HCT116 (cell line): ENCODE results near the gene GNAT2. TPM values are rescaled to one million over a fixed set of nuclear protein-coding genes. Genes with fewer than 3 reads are reported as not detected.

Source experiments
- ATAC-seq: fragments of 200-7000 bp; cut with Tn5 transposase; 2 replicates; pipeline ENCODE4 v1.9.1; 2020; ENCODE audit warnings: mild to moderate bottlenecking, moderate library complexity
- BruUV-seq: library from RNA; stranded (reverse); fragments of 400-500 nt; replicated peaks from 2 replicates; lab custom pipeline; 2021; lab: Mats Ljungman, UMichigan
- CTCF ChIA-PET: fragments of 300-600 bp; sonication (Branson Sonifier 250); formaldehyde crosslinking; loops from one replicate; lab custom pipeline; 2021; ENCODE audit warnings: antibody characterized with exemption; lab: Charles Lee
- POLR2A ChIA-PET: fragments of 300-600, 350-600 bp; sonication (Branson Sonifier 250); formaldehyde crosslinking; loops from one replicate; lab custom pipeline; 2021; ENCODE audit warnings: antibody characterized with exemption; lab: Charles Lee
- RAD21 ChIA-PET, 2 experiments: fragments of 300-600 bp; sonication (Branson Sonifier 250); formaldehyde crosslinking; loops; one replicate each; lab custom pipeline; 2023; ENCODE audit warnings: low total read pairs in 2 of 2; ENCODE audit not compliant: uncharacterized antibody in 2 of 2, unreplicated experiment in 2 of 2, low non-redundant PET in 1 of 2; lab: Charles Lee
- DNase-seq: peaks from one replicate; pipeline ENCODE4 v3.0.0-alpha.2; 2010; ENCODE audit warnings: low read depth, low spot score
- H2AFZ ChIP-seq: fragments of 200-600 bp; shearing (Covaris generic), sonication (generic); 2 replicates; pipeline ENCODE4 v1.6.1; 2017; ENCODE audit warnings: low read depth, mixed run types, mixed read lengths, antibody characterized with exemption, low read length; ENCODE audit not compliant: poor library complexity, severe bottlenecking
- H3K27ac ChIP-seq: 2 replicates; pipeline ENCODE4 v1.5.1; 2012; ENCODE audit warnings: low read depth, low read length
- H3K27me3 ChIP-seq: fragments of 200-600 bp; sonication (generic); 2 replicates; pipeline ENCODE4 v1.6.1; 2016; ENCODE audit warnings: mixed run types, low read length, mixed read lengths; ENCODE audit not compliant: insufficient read depth
- H3K36me3 ChIP-seq, 2 experiments: fragments of 200-500 bp in 1 of 2; fragments of 200-600 bp in 1 of 2; sonication (Bioruptor generic) in 1 of 2; sonication (generic) in 1 of 2; 2 replicates each; pipeline versions ENCODE4 v1.5.1 to v1.6.1; 2014 to 2016; ENCODE audit warnings: low read length in 2 of 2, inconsistent platforms in 1 of 2, mixed read lengths in 1 of 2, mixed run types in 1 of 2; ENCODE audit not compliant: insufficient read depth in 2 of 2, control insufficient read depth in 1 of 2
- H3K4me1 ChIP-seq, 2 experiments: fragments of 200-600 bp in 1 of 2; sonication (generic) in 1 of 2; 2 replicates each; pipeline versions ENCODE4 v1.5.1 to v1.6.1; 2012 to 2017; ENCODE audit warnings: low read length in 2 of 2, inconsistent platforms in 1 of 2, mild to moderate bottlenecking in 1 of 2, mixed read lengths in 1 of 2, mixed run types in 1 of 2, moderate library complexity in 1 of 2; ENCODE audit not compliant: insufficient read depth in 2 of 2, control insufficient read depth in 1 of 2
- H3K4me2 ChIP-seq: fragments of 200-600 bp; sonication (generic); 2 replicates; pipeline ENCODE4 v1.6.1; 2017; ENCODE audit warnings: mixed run types, low read length, mixed read lengths
- H3K4me3 ChIP-seq, 2 experiments: fragments of 200-600 bp in 1 of 2; sonication (generic) in 1 of 2; replicated peaks in 1 of 2; 2 replicates each; pipeline ENCODE4 v1.5.1; 2011 to 2016; ENCODE audit warnings: low read length in 2 of 2, control low read depth in 1 of 2, low read depth in 1 of 2, mild to moderate bottlenecking in 1 of 2, mixed read lengths in 1 of 2, mixed run types in 1 of 2
- H3K79me2 ChIP-seq: fragments of 200-600 bp; sonication (generic); 2 replicates; pipeline ENCODE4 v1.6.1; 2017; ENCODE audit warnings: mild to moderate bottlenecking, mixed run types, low read length, moderate library complexity, mixed read lengths; ENCODE audit not compliant: insufficient read depth
- H3K9ac ChIP-seq: fragments of 200-600 bp; sonication (generic); 2 replicates; pipeline ENCODE4 v1.6.1; 2016; ENCODE audit warnings: low read length, mixed read lengths
- H3K9me2 ChIP-seq: fragments of 200-600 bp; sonication (generic), shearing (Covaris generic); 2 replicates; pipeline ENCODE4 v1.6.1; 2017; ENCODE audit warnings: mixed run types, mild to moderate bottlenecking, moderate library complexity; ENCODE audit not compliant: insufficient read depth
- H3K9me3 ChIP-seq, 2 experiments: fragments of 200-500 bp in 1 of 2; fragments of 200-600 bp in 1 of 2; sonication (Bioruptor generic) in 1 of 2; sonication (generic) in 1 of 2; 2 replicates each; pipeline ENCODE4 v1.6.1; 2014 to 2017; ENCODE audit warnings: low read length in 2 of 2, mixed read lengths in 2 of 2, inconsistent platforms in 1 of 2, low read depth in 1 of 2, mild to moderate bottlenecking in 1 of 2, mixed run types in 1 of 2, moderate library complexity in 1 of 2; ENCODE audit not compliant: control insufficient read depth in 1 of 2, insufficient read depth in 1 of 2
- H4K20me1 ChIP-seq: fragments of 200-600 bp; sonication (generic), shearing (Covaris generic); 2 replicates; pipeline ENCODE4 v1.6.1; 2017; ENCODE audit warnings: mixed run types, mild to moderate bottlenecking, moderate library complexity; ENCODE audit not compliant: insufficient read depth
- CTCF ChIP-seq, 3 experiments: fragments of 200-600 bp in 1 of 3; sonication (generic) in 1 of 3; IDR thresholded peaks in 2 of 3; conservative IDR thresholded peaks in 1 of 3; 2 replicates each; pipeline ENCODE4 v1.5.1; 2012 to 2017; ENCODE audit warnings: low read depth in 2 of 3, low read length in 2 of 3, antibody characterized with exemption in 1 of 3, borderline replicate concordance in 1 of 3, control low read depth in 1 of 3, mild to moderate bottlenecking in 1 of 3, mixed read lengths in 1 of 3, mixed run types in 1 of 3, moderate library complexity in 1 of 3; ENCODE audit not compliant: insufficient read depth in 1 of 3
- EGR1 ChIP-seq: IDR thresholded peaks from 2 replicates; pipeline ENCODE4 v1.6.1; 2012; ENCODE audit warnings: low read depth
- EZH2 ChIP-seq: fragments of 200-600 bp; sonication (generic); IDR thresholded peaks from 2 replicates; pipeline ENCODE4 v1.6.1; 2017; ENCODE audit warnings: antibody characterized with exemption, mixed run types
- FOSL1 ChIP-seq: IDR thresholded peaks from 2 replicates; pipeline ENCODE4 v1.6.1; 2012; ENCODE audit warnings: low read depth
- JUND ChIP-seq: IDR thresholded peaks from 2 replicates; pipeline ENCODE4 v1.6.1; 2012
- MAX ChIP-seq: IDR thresholded peaks from 2 replicates; pipeline ENCODE4 v1.6.1; 2012
- POLR2A ChIP-seq: IDR thresholded peaks from 2 replicates; pipeline ENCODE4 v1.7.0; 2011; ENCODE audit warnings: borderline replicate concordance; ENCODE audit not compliant: insufficient read depth, insufficient read length; ENCODE audit errors: extremely low read depth
- SRF ChIP-seq: IDR thresholded peaks from 2 replicates; pipeline ENCODE4 v1.6.1; 2012; ENCODE audit warnings: low read depth
- ZFX ChIP-seq: fragments of 450-650 bp; IDR thresholded peaks from 2 replicates; pipeline ENCODE4 v1.6.1; 2017
- intact Hi-C: fragments of 100-400 bp; cut with micrococcal nuclease; formaldehyde crosslinking; loops from 2 replicates; pipeline ENCODE4 v1.10.0; 2022
- total RNA-seq: library from RNA; stranded (reverse); gene quantifications from one replicate; pipeline ENCODE4 v1.2.1, GENCODE V29; 2021; ENCODE audit not compliant: unreplicated experiment

GNAT2 gene
- total RNA-seq, 1 experiment from 2014 or later = 0.76 TPM

GRCh38 chr1:109605381-109605780, 14.0 kb downstream of the GNAT2 start:
- Histone ChIP-seq H3K9ac (no peak overlapping the region), H3K27ac (no peak overlapping the region), H3K4me1 (peaks cover 2 to 7% of the 10 kb centered on the region in 2 experiments; a peak in 3 of 4 replicates), H3K27me3 (no peaks in the 10 kb centered on the region), H3K4me3 (no peak overlapping the region), H3K9me2 (no peaks in the 10 kb centered on the region), H3K9me3 (no peaks in the 10 kb centered on the region), H3K79me2 (no peaks in the 10 kb centered on the region), H3K4me2 (no peak overlapping the region), H3K36me3 (no peaks in the 10 kb centered on the region), H2AFZ (no peak overlapping the region)
- no peak for DNase-seq
- ChIA-PET RAD21 (no interaction called here), CTCF (no interaction called here), POLR2A (no interaction called here)
- ATAC-seq = no peak
- BruUV-seq = no TSS peak
- intact Hi-C loops = no loop called here
- no peak for TF ChIP-seq EGR1
- no peak for TF ChIP-seq ZFX
- TF ChIP-seq JUND = no peak
- TF ChIP-seq MAX = no peak
- TF ChIP-seq EZH2 = no peak
- no peak for TF ChIP-seq CTCF (IDR thresholded peaks at IDR 0.05 in 2 of 3, conservative IDR thresholded peaks at IDR 0.05 in 1 of 3; ENCODE audit: borderline replicate concordance in 1 of 3, insufficient read depth in 1 of 3, low read depth in 2 of 3, low read length in 2 of 3)
- TF ChIP-seq, all 23 proteins: peak for 0
- no peaks in the 10 kb centered on the region for H4K20me1 ChIP-seq

GRCh38 chr1:109603229-109603628, 16.2 kb downstream of the GNAT2 start:
- Histone ChIP-seq H3K79me2 (no peaks in the 10 kb centered on the region), H3K4me3 (no peak overlapping the region), H3K36me3 (no peaks in the 10 kb centered on the region), H3K27me3 (no peaks in the 10 kb centered on the region), H3K9ac (no peak overlapping the region), H2AFZ (no peak overlapping the region), H3K9me2 (no peaks in the 10 kb centered on the region), H3K9me3 (no peaks in the 10 kb centered on the region), H3K27ac (no peak overlapping the region), H3K4me2 (no peak overlapping the region), H4K20me1 (no peaks in the 10 kb centered on the region), H3K4me1 (no peaks in the 10 kb centered on the region)
- DNase-seq (no peak), ATAC-seq (no peak)
- TF ChIP-seq SRF (no peak), POLR2A (no peak), FOSL1 (no peak)
- POLR2A ChIA-PET = no interaction called here
- no TSS peak for BruUV-seq
- intact Hi-C loops = no loop called here
- CTCF ChIA-PET = no interaction called here
- RAD21 ChIA-PET = interaction anchor here in 1 of 2 experiments (0.7 kb wide), 1 partner anchor 53 kb away, joined by 5 read pairs; no protein-coding TSS in a partner anchor
